Fibroblast of lung (primary cell): ENCODE results near the gene PALMD. TPM values are rescaled to one million over a fixed set of nuclear protein-coding genes. Genes with fewer than 3 reads are reported as not detected.

Experiments used
- DNase-seq, 2 donors: peaks; one replicate each; pipeline versions ENCODE4 v3.0.0 to v3.0.0-alpha.2; 2010; ENCODE audit warnings: low read depth in 2 of 2
- H2AFZ ChIP-seq: 2 replicates; pipeline ENCODE4 v1.5.1; 2012; ENCODE audit warnings: low read length, control low read depth, inconsistent platforms
- H3K27ac ChIP-seq: 2 replicates; pipeline ENCODE4 v1.5.1; 2011; ENCODE audit warnings: low read length, control low read depth; ENCODE audit not compliant: insufficient read depth
- H3K27me3 ChIP-seq: 2 replicates; pipeline ENCODE4 v1.5.1; 2011; ENCODE audit warnings: mild to moderate bottlenecking, low read length; ENCODE audit not compliant: control insufficient read depth, insufficient read depth
- H3K36me3 ChIP-seq: 2 replicates; pipeline ENCODE4 v1.5.1; 2011; ENCODE audit warnings: low read length; ENCODE audit not compliant: control insufficient read depth, insufficient read depth
- H3K4me1 ChIP-seq: 2 replicates; pipeline ENCODE4 v1.5.1; 2011; ENCODE audit warnings: low read length; ENCODE audit not compliant: control insufficient read depth, insufficient read depth; ENCODE audit errors: extremely low read depth
- H3K4me2 ChIP-seq: 2 replicates; pipeline ENCODE4 v1.5.1; 2011; ENCODE audit warnings: low read length, control low read depth; ENCODE audit not compliant: insufficient read depth; ENCODE audit errors: extremely low read depth
- H3K4me3 ChIP-seq, 4 experiments: fragments of 200-600 bp in 1 of 4; sonication (generic) in 1 of 4; replicated peaks in 1 of 4; 2 replicates each; pipeline ENCODE4 v1.5.1; 2011 to 2016; ENCODE audit warnings: low read length in 4 of 4, low read depth in 3 of 4, mild to moderate bottlenecking in 3 of 4, control low read depth in 2 of 4, inconsistent platforms in 1 of 4, mixed read lengths in 1 of 4; ENCODE audit not compliant: insufficient read depth in 1 of 4; ENCODE audit errors: control extremely low read depth in 1 of 4
- H3K79me2 ChIP-seq: 2 replicates; pipeline ENCODE4 v1.5.1; 2012; ENCODE audit warnings: mild to moderate bottlenecking, low read length, inconsistent platforms; ENCODE audit not compliant: control insufficient read depth, insufficient read depth
- H3K9ac ChIP-seq: 2 replicates; pipeline ENCODE4 v1.5.1; 2011; ENCODE audit warnings: mild to moderate bottlenecking, low read length, control low read depth; ENCODE audit not compliant: insufficient read depth
- H3K9me3 ChIP-seq: 2 replicates; pipeline ENCODE4 v1.5.1; 2012; ENCODE audit warnings: low read depth, low read length; ENCODE audit not compliant: control insufficient read depth, insufficient read depth
- H4K20me1 ChIP-seq: 2 replicates; pipeline ENCODE4 v1.5.1; 2011; ENCODE audit warnings: low read length; ENCODE audit not compliant: control insufficient read depth, insufficient read depth; ENCODE audit errors: extremely low read depth
- EZH2 ChIP-seq: IDR thresholded peaks from 2 replicates; pipeline ENCODE4 v1.5.1; 2012; ENCODE audit warnings: low read length, control low read depth, mild to moderate bottlenecking; ENCODE audit errors: missing control alignments
- polyA plus RNA-seq, 2 donors: library from polyadenylated mRNA; depleted of rRNA in 1 of 2; stranded (reverse) in 1 of 2; unstranded in 1 of 2; fragments of >200 nt; gene quantifications; 2 replicates each; pipeline ENCODE4 v1.2.1, GENCODE V29; 2011 to 2012; ENCODE audit warnings: missing spikeins in 1 of 2
- total RNA-seq: library from RNA; depleted of rRNA; stranded (reverse); fragments of >200 nt; gene quantifications from 2 replicates; pipeline ENCODE4 v1.2.1, GENCODE V29; 2014
- TF ChIP-seq, protein P1 (sequence below), 2 donors: IDR thresholded peaks in 1 of 2; conservative IDR thresholded peaks in 1 of 2; 1 replicate in 1 of 2; 2 replicates in 1 of 2; pipeline ENCODE4 v1.5.1; 2011 to 2012; ENCODE audit warnings: low read length in 2 of 2, control low read depth in 1 of 2, inconsistent platforms in 1 of 2, low read depth in 1 of 2, mild to moderate bottlenecking in 1 of 2

The PALMD gene
- total and polyA plus RNA-seq, 2 donors (not counting 1 experiment from before 2014, with no cell fraction given), result 1.5 to 31.0 TPM

GRCh38 chr1:99681583-99681982, 35.7 kb downstream of the PALMD start:
- Histone ChIP-seq H3K27ac (peak overlapping the region; percentile 46), H3K36me3 (no peaks in the 10 kb centered on the region), H4K20me1 (no peaks in the 10 kb centered on the region), H3K27me3 (no peaks in the 10 kb centered on the region), H3K4me3 (no peak overlapping the region), H3K79me2 (no peaks in the 10 kb centered on the region), H2AFZ (no peak overlapping the region), H3K4me1 (peaks cover 12% of the 10 kb centered on the region), H3K9me3 (no peaks in the 10 kb centered on the region), H3K9ac (no peak overlapping the region), H3K4me2 (no peak overlapping the region)
- no peak for TF ChIP-seq EZH2
- TF ChIP-seq, protein P1, sequence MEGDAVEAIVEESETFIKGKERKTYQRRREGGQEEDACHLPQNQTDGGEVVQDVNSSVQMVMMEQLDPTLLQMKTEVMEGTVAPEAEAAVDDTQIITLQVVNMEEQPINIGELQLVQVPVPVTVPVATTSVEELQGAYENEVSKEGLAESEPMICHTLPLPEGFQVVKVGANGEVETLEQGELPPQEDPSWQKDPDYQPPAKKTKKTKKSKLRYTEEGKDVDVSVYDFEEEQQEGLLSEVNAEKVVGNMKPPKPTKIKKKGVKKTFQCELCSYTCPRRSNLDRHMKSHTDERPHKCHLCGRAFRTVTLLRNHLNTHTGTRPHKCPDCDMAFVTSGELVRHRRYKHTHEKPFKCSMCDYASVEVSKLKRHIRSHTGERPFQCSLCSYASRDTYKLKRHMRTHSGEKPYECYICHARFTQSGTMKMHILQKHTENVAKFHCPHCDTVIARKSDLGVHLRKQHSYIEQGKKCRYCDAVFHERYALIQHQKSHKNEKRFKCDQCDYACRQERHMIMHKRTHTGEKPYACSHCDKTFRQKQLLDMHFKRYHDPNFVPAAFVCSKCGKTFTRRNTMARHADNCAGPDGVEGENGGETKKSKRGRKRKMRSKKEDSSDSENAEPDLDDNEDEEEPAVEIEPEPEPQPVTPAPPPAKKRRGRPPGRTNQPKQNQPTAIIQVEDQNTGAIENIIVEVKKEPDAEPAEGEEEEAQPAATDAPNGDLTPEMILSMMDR (conservative IDR thresholded peaks at IDR 0.05 in 1 of 2, IDR thresholded peaks at IDR 0.05 in 1 of 2; ENCODE audit: low read depth in 1 of 2, low read length in 2 of 2), result no peak
- no peak for DNase-seq

GRCh38 chr1:99682291-99682751, 36.4 kb downstream of the PALMD start:
- Histone ChIP-seq H2AFZ (no peak overlapping the region), H3K27ac (peak overlapping the region; percentile 46), H3K4me2 (no peak overlapping the region), H3K9me3 (no peaks in the 10 kb centered on the region), H3K27me3 (no peaks in the 10 kb centered on the region), H3K9ac (no peak overlapping the region), H3K36me3 (no peaks in the 10 kb centered on the region), H3K79me2 (no peaks in the 10 kb centered on the region), H4K20me1 (no peaks in the 10 kb centered on the region), H3K4me3 (no peak overlapping the region), H3K4me1 (peaks cover 12% of the 10 kb centered on the region)
- no peak for TF ChIP-seq EZH2
- peak; percentile 64 to 84 for DNase-seq

DNA sequence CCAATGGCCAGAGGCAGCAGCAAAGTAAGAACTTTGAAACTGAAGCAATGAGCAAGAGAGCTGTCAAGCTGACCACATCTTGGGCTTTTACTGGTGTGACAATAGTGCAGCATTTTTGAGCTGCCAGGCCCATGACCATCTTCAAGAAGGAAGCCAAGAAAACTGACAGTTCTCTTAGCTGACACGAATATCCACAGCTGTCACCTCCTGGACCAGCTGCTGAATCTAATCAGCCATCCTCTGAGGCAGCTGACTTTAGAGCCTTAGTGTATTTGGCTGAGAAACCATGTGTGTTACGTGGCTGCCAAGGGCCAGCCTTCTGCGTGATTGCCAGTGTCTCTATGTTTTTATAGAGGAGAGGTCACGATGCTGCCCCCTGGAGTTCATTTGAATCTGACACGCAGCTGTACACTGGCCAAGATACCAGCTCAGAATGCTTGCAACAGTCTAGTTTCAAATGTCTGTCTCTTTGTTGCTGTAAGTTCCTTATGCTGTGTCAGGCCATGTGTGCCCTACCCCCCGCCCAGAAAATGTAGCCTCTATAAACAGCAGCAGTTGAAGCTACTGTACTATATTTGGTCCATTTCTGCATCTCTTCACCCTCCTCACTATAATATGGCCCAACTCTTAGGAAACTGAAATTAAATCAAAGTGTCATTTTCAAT, 39.7 kb downstream of the PALMD start:
- H3K9me3 ChIP-seq, result no peaks in the 10 kb centered on the region
- TF ChIP-seq, protein P1 (conservative IDR thresholded peaks at IDR 0.05 in 1 of 2, IDR thresholded peaks at IDR 0.05 in 1 of 2; ENCODE audit: low read depth in 1 of 2, low read length in 2 of 2), result peak; percentile 46 to 55
- no peak for TF ChIP-seq EZH2
- no peaks in the 10 kb centered on the region for H4K20me1 ChIP-seq
- peaks cover 12% of the 10 kb centered on the region for H3K4me1 ChIP-seq
- no peaks in the 10 kb centered on the region for H3K27me3 ChIP-seq
- DNase-seq, result peak; percentile 80 to 98
- no peak overlapping the region for H3K4me2 ChIP-seq
- H3K27ac ChIP-seq, result peak overlapping the region; percentile 60
- H3K4me3 ChIP-seq, result no peak overlapping the region
- no peaks in the 10 kb centered on the region for H3K79me2 ChIP-seq
- no peak overlapping the region for H3K9ac ChIP-seq
- H2AFZ ChIP-seq, result no peak overlapping the region
- H3K36me3 ChIP-seq, result no peaks in the 10 kb centered on the region
